Lung (tissue), 12 donors: ENCODE data around the gene RPL11. TPM values are rescaled to one million over a fixed set of nuclear protein-coding genes. Genes with fewer than 3 reads are reported as not detected.
A peak's percentile ranks its signal among the peaks of the same experiment; 100 is the strongest.

Experiments
- ATAC-seq: fragments of 200-7000 bp; cut with Tn5 transposase; one replicate; pipeline ENCODE4 v1.9.1; 2020; ENCODE audit warnings: moderate number of reproducible peaks; ENCODE audit not compliant: insufficient read depth, low FRiP score
- DNase-seq, 3 donors: peaks; one replicate each; pipeline ENCODE4 v3.0.0-alpha.2; 2013 to 2017
- H3K27ac ChIP-seq, 2 donors: one replicate each; pipeline ENCODE4 v1.5.1; 2013; ENCODE audit warnings: mild to moderate bottlenecking in 2 of 2, moderate library complexity in 2 of 2, control low read depth in 1 of 2, inconsistent platforms in 1 of 2, low read depth in 1 of 2, low read length in 1 of 2
- H3K27me3 ChIP-seq, 3 donors: one replicate each; pipeline ENCODE4 v1.5.1; 2013; ENCODE audit warnings: low read length in 2 of 3; ENCODE audit not compliant: control insufficient read depth in 3 of 3, insufficient read depth in 3 of 3
- H3K36me3 ChIP-seq, 4 donors: one replicate each; pipeline ENCODE4 v1.5.1; 2013; ENCODE audit warnings: low read length in 4 of 4, mild to moderate bottlenecking in 1 of 4, moderate library complexity in 1 of 4; ENCODE audit not compliant: control insufficient read depth in 4 of 4, insufficient read depth in 4 of 4
- H3K4me1 ChIP-seq, 5 donors: one replicate each; pipeline ENCODE4 v1.5.1; 2013; ENCODE audit warnings: low read length in 5 of 5, mild to moderate bottlenecking in 2 of 5, moderate library complexity in 1 of 5; ENCODE audit not compliant: control insufficient read depth in 5 of 5, insufficient read depth in 5 of 5
- H3K4me3 ChIP-seq: one replicate; pipeline ENCODE4 v1.5.1; 2013; ENCODE audit warnings: mild to moderate bottlenecking, control low read depth, moderate library complexity
- H3K9ac ChIP-seq, 2 donors: one replicate each; pipeline ENCODE4 v1.5.1; 2013; ENCODE audit warnings: low read length in 2 of 2, control low read depth in 1 of 2; ENCODE audit not compliant: insufficient read depth in 1 of 2
- H3K9me3 ChIP-seq, 4 donors: one replicate each; pipeline ENCODE4 v1.5.1; 2013; ENCODE audit warnings: low read length in 3 of 4, mild to moderate bottlenecking in 1 of 4, moderate library complexity in 1 of 4; ENCODE audit not compliant: control insufficient read depth in 4 of 4, insufficient read depth in 3 of 4
- WGBS, 2 donors: extraction: QIAGEN DNeasy Blood & Tissue Kit; methylation state at CpG; one replicate each; pipeline ENCODE4 v1.1.7; 2013; 5-methylcytosine and 5-hydroxymethylcytosine counted together
- polyA plus RNA-seq, 2 donors: library from polyadenylated mRNA; stranded (reverse); fragments of 200-250 nt; gene quantifications; one replicate each; pipeline ENCODE4 v1.2.1, GENCODE V29; 2013
- total RNA-seq, 2 donors: library from RNA; depleted of rRNA in 1 of 2; stranded (reverse); fragments of >200 nt in 1 of 2; gene quantifications; one replicate each; pipeline ENCODE4 v1.2.1, GENCODE V29; 2014 to 2021
- TF ChIP-seq, protein P1 (sequence below): IDR thresholded peaks from 2 replicates; pipeline ENCODE4 v1.5.1; 2012; ENCODE audit warnings: mild to moderate bottlenecking; ENCODE audit errors: control extremely low read depth, extremely low read depth
- donor health status: control.
- donor health status: control.
- donor health status: Bipolar disorder and iron deficiency.
- donor health status: healthy.
- donor health status: DM: yes; HTN: yes; CAD: no.

The RPL11 gene
- total and polyA plus RNA-seq, 4 donors, result 775 to 3,087 (median 1,442) TPM

DNA sequence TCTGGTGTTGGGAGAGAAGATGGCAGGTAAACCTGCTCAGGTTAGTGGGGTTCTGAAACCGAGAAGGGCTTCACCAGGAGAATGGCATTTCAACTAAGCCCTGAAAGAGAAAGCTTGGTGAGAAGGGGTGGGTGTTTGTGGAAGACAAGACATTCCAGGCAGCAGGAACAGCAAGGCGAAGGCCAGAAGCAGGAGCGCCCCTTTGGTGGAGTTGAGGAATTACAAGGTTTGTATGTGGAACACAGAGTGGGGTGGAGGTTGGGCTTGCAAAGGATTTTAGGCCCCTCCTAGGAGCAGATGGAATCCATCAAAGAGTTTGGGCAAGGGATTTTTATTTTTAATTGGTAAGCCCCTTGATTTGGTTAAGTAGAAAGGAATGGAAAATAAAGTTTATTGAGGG lies 26.9 kb downstream of the RPL11 start:
- H3K4me1 ChIP-seq, result no peaks in the 10 kb centered on the region
- no peak overlapping the region for H3K4me3 ChIP-seq
- H3K36me3 ChIP-seq, result no peaks in the 10 kb centered on the region
- peak; percentile 21 to 48 (median 36) for DNase-seq
- TF ChIP-seq, protein P1, sequence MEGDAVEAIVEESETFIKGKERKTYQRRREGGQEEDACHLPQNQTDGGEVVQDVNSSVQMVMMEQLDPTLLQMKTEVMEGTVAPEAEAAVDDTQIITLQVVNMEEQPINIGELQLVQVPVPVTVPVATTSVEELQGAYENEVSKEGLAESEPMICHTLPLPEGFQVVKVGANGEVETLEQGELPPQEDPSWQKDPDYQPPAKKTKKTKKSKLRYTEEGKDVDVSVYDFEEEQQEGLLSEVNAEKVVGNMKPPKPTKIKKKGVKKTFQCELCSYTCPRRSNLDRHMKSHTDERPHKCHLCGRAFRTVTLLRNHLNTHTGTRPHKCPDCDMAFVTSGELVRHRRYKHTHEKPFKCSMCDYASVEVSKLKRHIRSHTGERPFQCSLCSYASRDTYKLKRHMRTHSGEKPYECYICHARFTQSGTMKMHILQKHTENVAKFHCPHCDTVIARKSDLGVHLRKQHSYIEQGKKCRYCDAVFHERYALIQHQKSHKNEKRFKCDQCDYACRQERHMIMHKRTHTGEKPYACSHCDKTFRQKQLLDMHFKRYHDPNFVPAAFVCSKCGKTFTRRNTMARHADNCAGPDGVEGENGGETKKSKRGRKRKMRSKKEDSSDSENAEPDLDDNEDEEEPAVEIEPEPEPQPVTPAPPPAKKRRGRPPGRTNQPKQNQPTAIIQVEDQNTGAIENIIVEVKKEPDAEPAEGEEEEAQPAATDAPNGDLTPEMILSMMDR, result no peak
- no peak overlapping the region for H3K9ac ChIP-seq
- H3K27ac ChIP-seq, result no peak overlapping the region
- no peaks in the 10 kb centered on the region for H3K9me3 ChIP-seq
- no peak for ATAC-seq
- WGBS, 2 donors, result 84 to 92% methylated on average over 3 of the region's 3 CpGs
- H3K27me3 ChIP-seq, result no peaks in the 10 kb centered on the region

DNA sequence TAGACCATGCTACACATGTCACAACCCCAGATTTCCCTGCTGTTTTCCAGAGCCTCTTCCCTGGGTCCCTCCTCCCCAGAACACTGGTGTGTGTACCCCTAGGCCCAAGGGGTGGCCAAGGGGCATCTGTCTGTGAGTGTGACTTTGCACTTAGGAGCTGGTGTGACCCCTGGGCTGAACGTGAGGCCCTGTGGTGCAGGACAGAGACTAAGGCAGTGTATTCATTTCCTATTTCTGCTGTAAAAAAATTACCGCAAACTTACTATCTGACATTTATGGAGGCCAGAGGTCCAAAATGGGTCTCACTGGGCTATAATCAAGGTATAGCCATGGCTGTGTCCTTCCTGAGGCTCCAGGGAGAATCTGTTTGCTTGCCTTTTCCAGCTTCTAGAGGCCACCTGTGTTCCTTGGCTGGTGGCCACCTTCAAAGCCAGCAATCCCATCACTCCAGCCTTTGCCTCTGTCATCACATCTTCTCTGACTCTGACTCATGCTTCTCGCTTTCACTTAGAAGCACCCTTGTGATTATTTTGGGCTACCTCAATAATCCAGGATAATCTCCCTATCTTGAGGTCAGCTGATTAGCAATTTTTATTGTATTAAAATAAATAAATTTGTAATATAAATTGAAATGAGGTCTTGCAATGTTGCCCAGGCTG lies 27.7 kb downstream of the RPL11 start:
- WGBS, 2 donors, result 82 to 92% methylated on average over 3 of the region's 3 CpGs

DNA sequence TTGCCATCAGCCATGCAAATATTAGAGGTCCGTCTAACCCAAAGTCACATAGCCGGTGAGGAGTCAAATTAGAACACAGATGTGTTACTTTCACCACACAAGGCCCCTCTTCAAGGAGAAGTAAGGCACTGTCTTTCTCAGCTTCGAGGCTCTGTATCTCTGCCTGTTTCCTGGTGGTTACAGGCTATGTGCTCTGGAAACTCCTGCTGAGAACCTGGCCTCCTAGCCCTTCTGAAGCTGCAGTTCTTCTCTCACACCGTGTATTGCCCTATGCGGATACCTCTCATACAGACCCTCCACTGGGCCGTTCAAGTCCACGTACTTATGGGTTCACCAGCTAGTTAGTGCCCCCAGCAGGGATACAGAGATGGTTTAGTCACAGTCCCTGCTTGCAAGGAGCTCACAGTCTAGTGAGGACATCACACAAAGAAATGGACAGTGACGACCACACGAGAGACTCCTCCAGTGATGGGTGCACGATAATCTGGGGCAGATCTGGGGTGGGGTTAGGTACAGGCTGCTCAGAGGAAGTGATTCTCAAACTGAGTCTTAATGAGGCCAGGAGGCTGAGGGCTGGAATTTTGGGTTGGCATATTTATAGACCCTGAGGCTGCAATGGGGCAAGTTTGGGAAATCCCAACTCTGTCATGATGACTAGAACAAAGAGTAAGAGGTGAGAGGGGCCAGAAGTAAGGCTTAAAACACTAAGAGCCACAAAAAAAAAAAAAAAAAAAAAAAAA lies 28.8 kb downstream of the RPL11 start:
- 79 to 91% methylated on average over 10 of the region's 10 CpGs for WGBS, 2 donors
- Histone ChIP-seq H3K4me1 (no peaks in the 10 kb centered on the region), H3K9ac (no peak overlapping the region), H3K27me3 (no peaks in the 10 kb centered on the region), H3K9me3 (no peaks in the 10 kb centered on the region), H3K4me3 (no peak overlapping the region), H3K27ac (no peak overlapping the region), H3K36me3 (no peaks in the 10 kb centered on the region)
- ATAC-seq (no peak), DNase-seq (no peak)
- TF ChIP-seq, protein P1, result no peak

More for the DNA sequence above, 27.7 kb downstream of the RPL11 start:
- TF ChIP-seq, protein P1, result no peak
- ATAC-seq (no peak), DNase-seq (no peak)
- Histone ChIP-seq H3K27me3 (no peaks in the 10 kb centered on the region), H3K9ac (no peak overlapping the region), H3K4me1 (no peaks in the 10 kb centered on the region), H3K36me3 (no peaks in the 10 kb centered on the region), H3K9me3 (no peaks in the 10 kb centered on the region), H3K4me3 (no peak overlapping the region), H3K27ac (no peak overlapping the region)
